SU-DHL-6 (cell line): ENCODE results near the gene NRG3.

Experiments used
- H2AFZ ChIP-seq: fragments of 200-600 bp; sonication (generic); 2 replicates; pipeline ENCODE4 v1.6.1; 2014; ENCODE audit warnings: low read depth, mild to moderate bottlenecking, moderate library complexity, mixed read lengths, antibody characterized with exemption, low read length; ENCODE audit not compliant: severe bottlenecking
- H3F3A ChIP-seq: fragments of 200-600 bp; shearing (Covaris generic); 2 replicates; pipeline ENCODE4 v1.6.0; 2016; ENCODE audit warnings: antibody characterized with exemption, mild to moderate bottlenecking; ENCODE audit not compliant: insufficient read depth
- H3K27ac ChIP-seq: fragments of 200-600 bp; sonication (generic); 2 replicates; pipeline ENCODE4 v1.5.1; 2016; ENCODE audit warnings: low read depth, mild to moderate bottlenecking, low read length, moderate library complexity, mixed read lengths
- H3K27me3 ChIP-seq: fragments of 200-600 bp; sonication (generic), shearing (Covaris generic); 2 replicates; pipeline ENCODE4 v1.6.0; 2014; ENCODE audit warnings: mild to moderate bottlenecking, low read length
- H3K36me3 ChIP-seq: fragments of 200-600 bp; sonication (generic); 2 replicates; pipeline ENCODE4 v1.6.1; 2014; ENCODE audit warnings: mild to moderate bottlenecking, low read length, mixed read lengths
- H3K4me2 ChIP-seq: fragments of 300-600, 200-600 bp; shearing (Covaris generic), sonication (generic); 2 replicates; pipeline ENCODE4 v1.6.0; 2014; ENCODE audit warnings: low read length, low read depth, mild to moderate bottlenecking; ENCODE audit not compliant: poor library complexity, severe bottlenecking
- H3K4me3 ChIP-seq: fragments of 200-600 bp; sonication (generic); 2 replicates; pipeline ENCODE4 v1.5.1; 2014; ENCODE audit warnings: antibody characterized with exemption, low read length, mild to moderate bottlenecking, mixed read lengths; ENCODE audit not compliant: insufficient read depth, poor library complexity, severe bottlenecking
- H3K79me2 ChIP-seq: fragments of 200-600 bp; sonication (generic); 2 replicates; pipeline ENCODE4 v1.6.1; 2014; ENCODE audit warnings: mild to moderate bottlenecking, low read length, moderate library complexity; ENCODE audit not compliant: insufficient read depth
- H3K9ac ChIP-seq: fragments of 200-600 bp; sonication (generic); 2 replicates; pipeline ENCODE4 v1.7.0; 2014; ENCODE audit warnings: mild to moderate bottlenecking, low read length
- H3K9me2 ChIP-seq: fragments of 200-600 bp; sonication (generic); replicated peaks from 2 replicates; pipeline ENCODE4 v1.6.1; 2014; ENCODE audit warnings: low read length; ENCODE audit not compliant: insufficient read depth
- H3K9me3 ChIP-seq: fragments of 200-600 bp; sonication (generic); 2 replicates; pipeline ENCODE4 v1.6.1; 2014; ENCODE audit warnings: low read length, mixed read lengths; ENCODE audit not compliant: insufficient read depth
- H4K20me1 ChIP-seq: fragments of 200-600 bp; sonication (generic); 2 replicates; pipeline ENCODE4 v1.6.1; 2014; ENCODE audit warnings: low read depth, mild to moderate bottlenecking, antibody characterized with exemption, low read length, moderate library complexity, mixed read lengths
- EZH2phosphoT487 ChIP-seq: fragments of 200-600 bp; sonication (generic), shearing (Covaris generic); conservative IDR thresholded peaks from 2 replicates; pipeline ENCODE4 v1.6.1; 2018; ENCODE audit warnings: mild to moderate bottlenecking, antibody characterized with exemption, low read length, moderate library complexity, mixed read lengths
- TF ChIP-seq, protein P1 (sequence below): fragments of 200-600 bp; sonication (generic); IDR thresholded peaks from one replicate; pipeline ENCODE4 v1.5.1; 2017; ENCODE audit warnings: antibody characterized with exemption, mild to moderate bottlenecking, low read length, moderate library complexity; ENCODE audit not compliant: insufficient read depth, poor library complexity, severe bottlenecking

The NRG3 gene

DNA sequence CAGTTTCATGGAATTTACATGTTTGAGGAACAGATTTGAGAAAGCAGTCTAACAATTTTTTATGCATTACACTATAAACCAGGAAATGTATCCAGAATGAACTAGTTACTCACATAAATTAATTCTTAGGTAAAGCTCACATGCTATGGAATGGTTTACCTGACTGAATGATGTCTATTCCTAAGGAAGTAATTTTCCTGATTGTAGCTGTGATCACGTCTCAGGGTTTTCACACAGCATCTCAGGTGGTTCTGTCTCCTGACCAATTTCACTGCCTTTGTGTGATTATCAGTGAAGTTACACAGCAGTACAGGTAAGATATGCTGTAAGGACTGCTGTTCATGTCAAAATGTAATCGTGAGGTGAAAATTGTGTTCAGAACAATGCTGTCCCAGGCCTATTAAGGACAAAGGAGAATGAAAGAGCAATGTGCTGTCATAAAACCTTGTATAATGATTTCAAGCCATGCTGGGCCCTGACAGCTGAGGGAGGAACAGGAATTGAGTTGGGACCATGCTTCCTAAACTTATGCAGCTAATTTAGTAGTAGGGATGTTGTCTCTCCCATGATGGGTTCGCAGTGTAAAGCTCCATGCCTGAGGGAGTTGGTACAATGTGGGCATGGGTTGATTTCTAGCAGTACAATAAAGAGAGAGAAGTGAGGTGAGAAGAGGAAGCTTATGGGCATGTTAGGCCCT lies 631.8 kb downstream of the NRG3 start:
- no peaks in the 10 kb centered on the region for H3K79me2 ChIP-seq
- no peaks in the 10 kb centered on the region for H3K9me3 ChIP-seq
- H3F3A ChIP-seq, result no peaks in the 10 kb centered on the region
- H3K36me3 ChIP-seq, result no peaks in the 10 kb centered on the region
- H3K27ac ChIP-seq, result no peak overlapping the region
- no peak overlapping the region for H2AFZ ChIP-seq
- no peaks in the 10 kb centered on the region for H3K9me2 ChIP-seq
- no peak overlapping the region for H3K9ac ChIP-seq
- H4K20me1 ChIP-seq, result no peaks in the 10 kb centered on the region
- H3K4me2 ChIP-seq, result no peak overlapping the region
- TF ChIP-seq, protein P1, sequence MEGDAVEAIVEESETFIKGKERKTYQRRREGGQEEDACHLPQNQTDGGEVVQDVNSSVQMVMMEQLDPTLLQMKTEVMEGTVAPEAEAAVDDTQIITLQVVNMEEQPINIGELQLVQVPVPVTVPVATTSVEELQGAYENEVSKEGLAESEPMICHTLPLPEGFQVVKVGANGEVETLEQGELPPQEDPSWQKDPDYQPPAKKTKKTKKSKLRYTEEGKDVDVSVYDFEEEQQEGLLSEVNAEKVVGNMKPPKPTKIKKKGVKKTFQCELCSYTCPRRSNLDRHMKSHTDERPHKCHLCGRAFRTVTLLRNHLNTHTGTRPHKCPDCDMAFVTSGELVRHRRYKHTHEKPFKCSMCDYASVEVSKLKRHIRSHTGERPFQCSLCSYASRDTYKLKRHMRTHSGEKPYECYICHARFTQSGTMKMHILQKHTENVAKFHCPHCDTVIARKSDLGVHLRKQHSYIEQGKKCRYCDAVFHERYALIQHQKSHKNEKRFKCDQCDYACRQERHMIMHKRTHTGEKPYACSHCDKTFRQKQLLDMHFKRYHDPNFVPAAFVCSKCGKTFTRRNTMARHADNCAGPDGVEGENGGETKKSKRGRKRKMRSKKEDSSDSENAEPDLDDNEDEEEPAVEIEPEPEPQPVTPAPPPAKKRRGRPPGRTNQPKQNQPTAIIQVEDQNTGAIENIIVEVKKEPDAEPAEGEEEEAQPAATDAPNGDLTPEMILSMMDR, result no peak
- TF ChIP-seq EZH2phosphoT487, result no peak
- no peaks in the 10 kb centered on the region for H3K27me3 ChIP-seq
- no peak overlapping the region for H3K4me3 ChIP-seq

DNA sequence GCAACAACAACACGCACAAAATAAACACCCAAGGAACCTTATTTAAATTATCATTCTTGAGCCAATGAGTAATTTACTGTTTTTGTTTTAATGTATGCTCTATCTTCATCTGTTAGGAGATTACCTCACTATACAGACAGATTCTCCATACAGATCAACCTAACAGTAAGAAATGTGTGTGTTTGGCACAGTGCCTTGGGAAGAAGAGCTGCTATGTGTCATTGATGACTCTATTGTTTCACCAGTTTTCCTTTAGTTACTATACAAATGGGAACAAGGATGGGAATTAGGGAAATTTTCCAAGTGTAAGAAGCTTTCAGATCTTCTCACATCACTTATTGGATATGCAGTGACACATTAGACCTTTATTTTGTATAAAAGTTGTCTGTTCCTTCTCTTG lies 640.3 kb downstream of the NRG3 start:
- no peak overlapping the region for H3K4me3 ChIP-seq
- no peaks in the 10 kb centered on the region for H3K36me3 ChIP-seq
- H3K27me3 ChIP-seq, result no peaks in the 10 kb centered on the region
- TF ChIP-seq, protein P1, result no peak
- no peak for TF ChIP-seq EZH2phosphoT487
- no peaks in the 10 kb centered on the region for H3K9me2 ChIP-seq
- H3F3A ChIP-seq, result no peaks in the 10 kb centered on the region
- H2AFZ ChIP-seq, result no peak overlapping the region
- no peaks in the 10 kb centered on the region for H3K79me2 ChIP-seq
- H4K20me1 ChIP-seq, result no peaks in the 10 kb centered on the region
- H3K27ac ChIP-seq, result no peak overlapping the region
- H3K9me3 ChIP-seq, result no peaks in the 10 kb centered on the region
- H3K9ac ChIP-seq, result no peak overlapping the region
- H3K4me2 ChIP-seq, result no peak overlapping the region

DNA sequence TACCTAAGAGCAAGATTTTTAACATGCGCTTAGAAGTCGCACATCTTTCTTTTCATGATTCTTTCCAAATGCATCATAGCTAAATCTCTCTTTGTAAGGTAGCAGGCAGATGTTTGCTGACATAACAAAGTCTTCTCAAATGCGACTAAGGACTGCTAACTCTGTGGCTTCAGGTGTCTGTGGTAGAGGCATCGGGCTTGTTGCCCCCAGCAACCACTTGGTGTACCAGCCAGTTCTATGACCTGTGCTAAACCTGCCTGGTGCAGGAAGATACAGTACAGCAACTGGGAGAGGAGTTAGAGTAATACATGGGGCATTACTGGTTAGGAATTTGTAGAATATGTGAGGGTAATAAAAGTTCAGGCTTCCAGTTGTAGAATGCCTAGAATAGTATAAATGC lies 654.1 kb downstream of the NRG3 start:
- H3K9ac ChIP-seq, result no peak overlapping the region
- no peaks in the 10 kb centered on the region for H3K36me3 ChIP-seq
- no peaks in the 10 kb centered on the region for H4K20me1 ChIP-seq
- no peak overlapping the region for H2AFZ ChIP-seq
- H3K79me2 ChIP-seq, result no peaks in the 10 kb centered on the region
- H3K27ac ChIP-seq, result no peak overlapping the region
- no peaks in the 10 kb centered on the region for H3K27me3 ChIP-seq
- H3K4me3 ChIP-seq, result no peak overlapping the region
- no peaks in the 10 kb centered on the region for H3F3A ChIP-seq
- TF ChIP-seq EZH2phosphoT487, result no peak
- TF ChIP-seq, protein P1, result no peak
- no peaks in the 10 kb centered on the region for H3K9me3 ChIP-seq
- H3K4me2 ChIP-seq, result no peak overlapping the region
- no peaks in the 10 kb centered on the region for H3K9me2 ChIP-seq
